Measurements from ENCODE around the gene GFOD1.

The GFOD1 gene

DNA sequence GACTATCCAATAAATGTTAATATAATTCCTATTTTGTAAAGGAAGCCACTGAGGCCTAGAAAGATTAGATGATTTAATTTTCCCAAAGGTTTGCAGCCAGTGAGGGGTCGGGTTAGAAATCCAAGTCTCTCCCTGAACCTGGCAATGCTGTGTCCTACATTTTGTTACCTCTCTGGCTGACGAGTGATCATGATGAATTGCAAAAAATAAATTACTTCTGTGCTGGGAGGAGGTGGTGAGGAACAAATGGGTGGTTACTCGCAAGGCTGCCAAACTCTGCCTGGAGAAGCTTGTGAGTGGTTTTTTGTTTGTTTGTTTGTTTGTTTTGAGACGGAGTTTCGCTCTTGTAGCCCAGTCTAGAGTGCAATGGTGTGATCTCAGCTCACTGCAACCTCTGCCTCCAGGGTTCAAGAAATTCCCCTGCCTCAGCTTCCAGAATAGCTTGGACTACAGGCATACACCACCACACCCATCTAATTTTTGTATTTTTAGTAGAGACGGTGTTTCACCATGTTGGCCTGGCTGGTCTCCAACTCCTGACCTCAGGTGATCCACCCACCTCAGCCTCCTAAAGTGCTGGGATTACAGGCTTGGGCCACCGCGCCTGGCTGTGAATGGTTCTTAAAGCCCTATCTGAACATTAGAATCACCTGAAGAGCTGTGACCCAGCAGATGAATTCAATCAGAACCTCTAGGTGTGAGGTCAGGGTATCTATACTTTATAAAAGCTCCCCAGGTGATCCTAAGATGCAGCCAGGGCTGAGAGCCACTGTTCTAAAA is 138.9 kb downstream of the GFOD1 start:
- no peak overlapping the region for H3K56ac ChIP-seq (ENCODE audit: low read length)
- H3K4me2 ChIP-seq (ENCODE audit: low read length): no peak overlapping the region
- no peak overlapping the region for H3K23ac ChIP-seq (ENCODE audit: low read length)
- H3K27me3 ChIP-seq (ENCODE audit: insufficient read depth, low read length, poor library complexity): no peaks in the 10 kb centered on the region
- H2BK15ac ChIP-seq (replicated peaks; ENCODE audit: low read depth): no peak overlapping the region
- H3K4me3 ChIP-seq (ENCODE audit: low read length): no peak overlapping the region
- no peak overlapping the region for H4K8ac ChIP-seq (ENCODE audit: low read depth, low read length)
- H3K36me3 ChIP-seq (ENCODE audit: control insufficient read depth, insufficient read depth, low read length): no peaks in the 10 kb centered on the region
- H2AK5ac ChIP-seq (ENCODE audit: low read length): no peak overlapping the region
- no peaks in the 10 kb centered on the region for H3K79me1 ChIP-seq (ENCODE audit: low read length)
- DNase-seq: no peak
- no peak overlapping the region for H3K27ac ChIP-seq (ENCODE audit: low read depth, low read length)
- H4K5ac ChIP-seq (ENCODE audit: low read length): no peak overlapping the region
- no peaks in the 10 kb centered on the region for H3K4me1 ChIP-seq (ENCODE audit: control insufficient read depth, low read depth, low read length)
- no peak overlapping the region for H3K4ac ChIP-seq (ENCODE audit: low read depth, low read length)
- no peak overlapping the region for H3K18ac ChIP-seq (ENCODE audit: low read length)
- H2BK5ac ChIP-seq (ENCODE audit: low read length): no peak overlapping the region
- no peaks in the 10 kb centered on the region for H3K79me2 ChIP-seq (ENCODE audit: control insufficient read depth, insufficient read depth, low read length)
- no CpG with 5 or more reads among the region's 8 CpGs for WGBS (ENCODE audit: extremely low coverage, insufficient coverage, low lambda C conversion rate)
- H2BK120ac ChIP-seq (ENCODE audit: low read depth, low read length): no peak overlapping the region
- no peak overlapping the region for H3K9ac ChIP-seq (ENCODE audit: low read length)

DNA sequence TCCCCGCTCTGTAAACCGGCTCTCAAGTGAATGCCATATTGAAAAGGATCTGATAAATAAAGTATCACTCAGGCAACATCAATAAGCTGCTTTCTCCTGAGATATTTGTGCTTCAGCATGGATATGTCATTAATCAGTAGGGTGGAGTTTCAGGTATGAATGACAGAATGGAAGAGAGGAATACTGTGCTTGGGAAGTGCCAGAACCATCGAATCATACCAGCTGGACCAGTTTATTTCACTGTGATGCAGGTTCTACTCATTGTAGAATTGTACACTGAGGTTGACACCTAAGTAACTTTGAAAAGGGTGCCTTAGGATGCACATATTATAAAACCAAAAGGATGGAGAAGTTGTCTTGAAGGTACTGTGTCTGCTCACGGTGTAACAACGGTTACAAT is 141.2 kb downstream of the GFOD1 start:
- H3K79me1 ChIP-seq (ENCODE audit: low read length): no peaks in the 10 kb centered on the region
- no peak overlapping the region for H4K5ac ChIP-seq (ENCODE audit: low read length)
- H3K56ac ChIP-seq (ENCODE audit: low read length): no peak overlapping the region
- H4K8ac ChIP-seq (ENCODE audit: low read depth, low read length): no peak overlapping the region
- no CpG with 5 or more reads among the region's 5 CpGs for WGBS (ENCODE audit: extremely low coverage, insufficient coverage, low lambda C conversion rate)
- no peaks in the 10 kb centered on the region for H3K27me3 ChIP-seq (ENCODE audit: insufficient read depth, low read length, poor library complexity)
- no peaks in the 10 kb centered on the region for H3K36me3 ChIP-seq (ENCODE audit: control insufficient read depth, insufficient read depth, low read length)
- no peak for DNase-seq
- H3K9ac ChIP-seq (ENCODE audit: low read length): no peak overlapping the region
- H3K4ac ChIP-seq (ENCODE audit: low read depth, low read length): no peak overlapping the region
- H2BK120ac ChIP-seq (ENCODE audit: low read depth, low read length): no peak overlapping the region
- H2AK5ac ChIP-seq (ENCODE audit: low read length): no peak overlapping the region
- no peak overlapping the region for H2BK5ac ChIP-seq (ENCODE audit: low read length)
- no peak overlapping the region for H2BK15ac ChIP-seq (replicated peaks; ENCODE audit: low read depth)
- no peak overlapping the region for H3K4me3 ChIP-seq (ENCODE audit: low read length)
- H3K18ac ChIP-seq (ENCODE audit: low read length): no peak overlapping the region
- H3K4me2 ChIP-seq (ENCODE audit: low read length): no peak overlapping the region
- H3K23ac ChIP-seq (ENCODE audit: low read length): no peak overlapping the region
- no peaks in the 10 kb centered on the region for H3K4me1 ChIP-seq (ENCODE audit: control insufficient read depth, low read depth, low read length)
- H3K27ac ChIP-seq (ENCODE audit: low read depth, low read length): no peak overlapping the region
- H3K79me2 ChIP-seq (ENCODE audit: control insufficient read depth, insufficient read depth, low read length): no peaks in the 10 kb centered on the region

DNA sequence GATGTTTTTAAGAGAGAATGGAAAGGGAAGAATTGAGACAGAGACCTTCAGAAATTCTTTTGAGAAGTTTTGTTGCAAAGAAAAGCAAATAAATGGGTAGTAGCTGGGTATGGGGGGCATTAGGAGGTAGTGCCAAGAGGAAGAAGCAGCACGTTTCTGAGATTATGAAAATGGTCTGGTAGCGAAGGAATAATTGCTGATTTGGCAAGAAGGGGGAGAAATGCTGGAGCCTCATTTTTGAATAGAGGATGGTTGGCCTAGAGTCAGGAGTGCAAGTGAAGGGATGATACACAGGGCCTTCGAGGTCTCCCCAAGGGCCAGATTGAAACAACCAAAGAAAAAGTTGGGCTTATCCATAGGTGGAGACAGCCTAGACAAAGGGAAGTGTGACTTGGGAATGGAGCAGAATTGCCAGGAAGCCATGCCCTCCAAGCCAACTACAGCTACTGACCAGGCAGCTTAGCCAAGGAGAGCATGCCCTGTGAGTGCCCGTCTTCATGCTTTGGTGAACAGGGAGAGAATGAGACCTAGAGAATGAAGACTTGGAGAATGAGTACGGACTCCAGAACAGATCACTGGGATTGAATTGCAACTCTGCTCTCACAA is 144.9 kb downstream of the GFOD1 start:
- Histone ChIP-seq H3K4me2 (ENCODE audit: low read length) (no peak overlapping the region), H3K4me3 (ENCODE audit: low read length) (no peak overlapping the region), H3K79me1 (ENCODE audit: low read length) (no peaks in the 10 kb centered on the region), H3K4me1 (ENCODE audit: control insufficient read depth, low read depth, low read length) (no peaks in the 10 kb centered on the region), H3K4ac (ENCODE audit: low read depth, low read length) (no peak overlapping the region), H3K79me2 (ENCODE audit: control insufficient read depth, insufficient read depth, low read length) (no peaks in the 10 kb centered on the region), H3K23ac (ENCODE audit: low read length) (no peak overlapping the region), H2AK5ac (ENCODE audit: low read length) (no peak overlapping the region), H4K5ac (ENCODE audit: low read length) (no peak overlapping the region), H3K56ac (ENCODE audit: low read length) (no peak overlapping the region), H4K8ac (ENCODE audit: low read depth, low read length) (no peak overlapping the region), H3K27ac (ENCODE audit: low read depth, low read length) (no peak overlapping the region), H2BK15ac (replicated peaks; ENCODE audit: low read depth) (no peak overlapping the region), H3K36me3 (ENCODE audit: control insufficient read depth, insufficient read depth, low read length) (no peaks in the 10 kb centered on the region), H3K18ac (ENCODE audit: low read length) (no peak overlapping the region), H3K27me3 (ENCODE audit: insufficient read depth, low read length, poor library complexity) (no peaks in the 10 kb centered on the region), H3K9ac (ENCODE audit: low read length) (no peak overlapping the region), H2BK120ac (ENCODE audit: low read depth, low read length) (no peak overlapping the region), H2BK5ac (ENCODE audit: low read length) (no peak overlapping the region)
- no peak for DNase-seq
- WGBS (ENCODE audit: extremely low coverage, insufficient coverage, low lambda C conversion rate): no CpG with 5 or more reads among the region's 5 CpGs

DNA sequence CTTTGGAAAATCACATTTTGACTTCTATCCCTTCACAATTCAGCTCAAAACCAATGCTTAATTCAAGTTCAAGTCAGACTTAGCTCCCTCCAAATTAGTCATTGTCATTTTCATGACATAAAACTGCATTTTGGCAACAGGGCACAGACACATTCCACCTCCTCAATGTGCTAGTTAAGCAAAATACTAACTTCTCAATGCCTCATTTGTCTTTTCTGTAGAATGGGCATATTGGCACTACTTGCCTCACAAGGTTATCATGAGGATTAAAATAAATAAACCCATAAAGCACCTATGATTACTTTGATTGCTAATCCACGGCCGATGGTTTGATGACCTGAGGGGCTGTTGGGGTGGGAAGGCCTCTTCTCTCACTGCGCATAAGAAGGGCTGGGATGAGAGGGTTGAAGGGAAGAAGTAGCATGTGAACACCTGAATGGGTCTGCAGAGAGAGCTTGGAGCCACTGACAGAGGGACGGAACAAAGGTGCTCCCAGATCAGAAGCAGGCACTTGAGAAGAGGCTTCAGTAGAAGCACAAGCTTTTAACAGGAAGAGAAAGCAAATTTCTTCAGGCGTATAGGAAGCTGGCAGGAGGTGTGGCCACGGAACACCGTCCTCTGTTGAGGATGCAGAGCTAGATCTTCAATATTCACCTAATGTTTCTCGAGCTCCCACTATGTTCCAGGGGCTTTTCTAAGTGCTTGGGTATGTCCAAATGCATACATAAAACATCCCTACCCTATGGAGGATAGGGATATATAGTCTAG is 147.4 kb downstream of the GFOD1 start:
- Histone ChIP-seq H3K79me2 (ENCODE audit: control insufficient read depth, insufficient read depth, low read length) (no peaks in the 10 kb centered on the region), H3K36me3 (ENCODE audit: control insufficient read depth, insufficient read depth, low read length) (no peaks in the 10 kb centered on the region), H3K79me1 (ENCODE audit: low read length) (no peaks in the 10 kb centered on the region), H3K4me3 (ENCODE audit: low read length) (no peak overlapping the region), H3K23ac (ENCODE audit: low read length) (no peak overlapping the region), H2AK5ac (ENCODE audit: low read length) (no peak overlapping the region), H2BK15ac (replicated peaks; ENCODE audit: low read depth) (no peak overlapping the region), H3K56ac (ENCODE audit: low read length) (no peak overlapping the region), H2BK120ac (ENCODE audit: low read depth, low read length) (no peak overlapping the region), H3K18ac (ENCODE audit: low read length) (no peak overlapping the region), H4K8ac (ENCODE audit: low read depth, low read length) (no peak overlapping the region), H3K4me1 (ENCODE audit: control insufficient read depth, low read depth, low read length) (no peaks in the 10 kb centered on the region), H3K27ac (ENCODE audit: low read depth, low read length) (no peak overlapping the region), H3K9ac (ENCODE audit: low read length) (no peak overlapping the region), H3K4me2 (ENCODE audit: low read length) (no peak overlapping the region), H3K27me3 (ENCODE audit: insufficient read depth, low read length, poor library complexity) (no peaks in the 10 kb centered on the region), H3K4ac (ENCODE audit: low read depth, low read length) (no peak overlapping the region), H4K5ac (ENCODE audit: low read length) (no peak overlapping the region), H2BK5ac (ENCODE audit: low read length) (no peak overlapping the region)
- DNase-seq: no peak
- no CpG with 5 or more reads among the region's 8 CpGs for WGBS (ENCODE audit: extremely low coverage, insufficient coverage, low lambda C conversion rate)

DNA sequence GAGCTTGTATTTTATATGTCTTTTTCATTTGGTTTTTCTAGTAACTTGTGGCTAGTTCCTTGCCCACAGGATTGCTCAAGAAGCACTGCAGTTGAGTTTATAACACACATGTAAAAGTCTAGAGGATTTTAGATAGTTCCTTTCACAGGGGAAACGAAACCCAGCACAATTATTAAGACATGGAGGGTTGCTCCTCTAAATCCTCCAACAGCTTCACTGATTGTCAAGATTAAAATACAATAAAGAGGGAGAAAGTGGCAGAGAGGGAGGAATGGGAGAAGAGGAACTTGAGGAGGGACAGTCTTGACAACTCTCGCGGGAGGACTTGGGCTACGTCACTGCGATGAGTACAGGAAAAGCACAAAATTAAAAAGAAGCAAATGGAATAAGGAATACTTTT is 149.4 kb downstream of the GFOD1 start:
- Histone ChIP-seq H3K4me2 (ENCODE audit: low read length) (no peak overlapping the region), H3K56ac (ENCODE audit: low read length) (no peak overlapping the region), H3K4me1 (ENCODE audit: control insufficient read depth, low read depth, low read length) (no peaks in the 10 kb centered on the region), H2BK120ac (ENCODE audit: low read depth, low read length) (no peak overlapping the region), H4K8ac (ENCODE audit: low read depth, low read length) (no peak overlapping the region), H3K79me2 (ENCODE audit: control insufficient read depth, insufficient read depth, low read length) (no peaks in the 10 kb centered on the region), H3K4me3 (ENCODE audit: low read length) (no peak overlapping the region), H3K18ac (ENCODE audit: low read length) (no peak overlapping the region), H2AK5ac (ENCODE audit: low read length) (no peak overlapping the region), H2BK5ac (ENCODE audit: low read length) (no peak overlapping the region), H3K36me3 (ENCODE audit: control insufficient read depth, insufficient read depth, low read length) (no peaks in the 10 kb centered on the region), H3K4ac (ENCODE audit: low read depth, low read length) (no peak overlapping the region), H3K23ac (ENCODE audit: low read length) (no peak overlapping the region), H3K9ac (ENCODE audit: low read length) (no peak overlapping the region), H2BK15ac (replicated peaks; ENCODE audit: low read depth) (no peak overlapping the region), H3K27ac (ENCODE audit: low read depth, low read length) (no peak overlapping the region), H3K27me3 (ENCODE audit: insufficient read depth, low read length, poor library complexity) (no peaks in the 10 kb centered on the region), H3K79me1 (ENCODE audit: low read length) (no peaks in the 10 kb centered on the region), H4K5ac (ENCODE audit: low read length) (no peak overlapping the region)
- no peak for DNase-seq
- WGBS (ENCODE audit: extremely low coverage, insufficient coverage, low lambda C conversion rate): no CpG with 5 or more reads among the region's 5 CpGs

Measured in mesendoderm (in vitro differentiated cells).